Lower leg skin (tissue), 3 donors: ENCODE results near the gene APOD.

Experiments used
- POLR2A ChIP-seq, 2 donors: fragments of 450-650 bp; IDR thresholded peaks; one replicate each; pipeline ENCODE4 v1.6.1; 2016 to 2017; ENCODE audit warnings: antibody characterized with exemption in 2 of 2, mild to moderate bottlenecking in 1 of 2, moderate library complexity in 1 of 2
- TF ChIP-seq, protein P1 (sequence below), 3 donors: fragments of 450-650 bp; IDR thresholded peaks; one replicate each; pipeline ENCODE4 v1.5.1; 2016; ENCODE audit warnings: antibody characterized with exemption in 3 of 3, mild to moderate bottlenecking in 3 of 3, moderate library complexity in 2 of 3

- TF ChIP-seq, protein P1, sequence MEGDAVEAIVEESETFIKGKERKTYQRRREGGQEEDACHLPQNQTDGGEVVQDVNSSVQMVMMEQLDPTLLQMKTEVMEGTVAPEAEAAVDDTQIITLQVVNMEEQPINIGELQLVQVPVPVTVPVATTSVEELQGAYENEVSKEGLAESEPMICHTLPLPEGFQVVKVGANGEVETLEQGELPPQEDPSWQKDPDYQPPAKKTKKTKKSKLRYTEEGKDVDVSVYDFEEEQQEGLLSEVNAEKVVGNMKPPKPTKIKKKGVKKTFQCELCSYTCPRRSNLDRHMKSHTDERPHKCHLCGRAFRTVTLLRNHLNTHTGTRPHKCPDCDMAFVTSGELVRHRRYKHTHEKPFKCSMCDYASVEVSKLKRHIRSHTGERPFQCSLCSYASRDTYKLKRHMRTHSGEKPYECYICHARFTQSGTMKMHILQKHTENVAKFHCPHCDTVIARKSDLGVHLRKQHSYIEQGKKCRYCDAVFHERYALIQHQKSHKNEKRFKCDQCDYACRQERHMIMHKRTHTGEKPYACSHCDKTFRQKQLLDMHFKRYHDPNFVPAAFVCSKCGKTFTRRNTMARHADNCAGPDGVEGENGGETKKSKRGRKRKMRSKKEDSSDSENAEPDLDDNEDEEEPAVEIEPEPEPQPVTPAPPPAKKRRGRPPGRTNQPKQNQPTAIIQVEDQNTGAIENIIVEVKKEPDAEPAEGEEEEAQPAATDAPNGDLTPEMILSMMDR (IDR thresholded peaks at IDR 0.05): no peak
- no peak for TF ChIP-seq POLR2A (IDR thresholded peaks at IDR 0.05)
These were observed at the start of gene APOD for GRCh38 chr3:195583831-195584542.
